Thyroid gland (tissue), 4 donors: ENCODE results near the gene NIPAL1.

Experiments used
- CTCF ChIP-seq, 6 experiments: fragments of 200-600 bp in 3 of 6; fragments of 450-650 bp in 3 of 6; sonication (generic) in 3 of 6; IDR thresholded peaks; one replicate each; pipeline ENCODE4 v1.5.1; 2016 to 2019; ENCODE audit warnings: antibody characterized with exemption in 6 of 6, mild to moderate bottlenecking in 2 of 6, inconsistent platforms in 1 of 6, moderate library complexity in 1 of 6
- POLR2A ChIP-seq, 2 donors: fragments of 450-650 bp; IDR thresholded peaks; one replicate each; pipeline ENCODE4 v1.6.1; 2017; ENCODE audit warnings: antibody characterized with exemption in 2 of 2, mild to moderate bottlenecking in 2 of 2, moderate library complexity in 1 of 2

GRCh38 chr4:47974566-47974965 lies 42.0 kb upstream of the NIPAL1 start:
- TF ChIP-seq CTCF (IDR thresholded peaks at IDR 0.05) = no peak
- TF ChIP-seq POLR2A (IDR thresholded peaks at IDR 0.05) = no peak
